Mesenchymal stem cell (in vitro differentiated cells and primary cell): ENCODE data around the gene PABPN1.
A peak's percentile ranks its signal among the peaks of the same experiment; 100 is the strongest.

ENCODE experiments used
- DNase-seq: peaks from one replicate; pipeline ENCODE4 v3.0.0-alpha.2; 2013
- H2AFZ ChIP-seq: one replicate; pipeline ENCODE4 v1.6.1; 2013; ENCODE audit warnings: low read depth, mild to moderate bottlenecking, control low read depth, inconsistent platforms, low read length, moderate library complexity
- H2AK5ac ChIP-seq: 2 replicates; pipeline ENCODE4 v1.6.1; 2013; ENCODE audit warnings: low read length, moderate library complexity, mild to moderate bottlenecking, inconsistent platforms; ENCODE audit not compliant: severe bottlenecking
- H2BK120ac ChIP-seq: one replicate; pipeline ENCODE4 v1.6.1; 2013; ENCODE audit warnings: low read depth, mild to moderate bottlenecking, inconsistent platforms, low read length, moderate library complexity
- H2BK12ac ChIP-seq, 2 experiments: one replicate each; pipeline ENCODE4 v1.6.1; 2013; ENCODE audit warnings: inconsistent platforms in 2 of 2, low read length in 2 of 2, mild to moderate bottlenecking in 2 of 2, moderate library complexity in 2 of 2, control low read depth in 1 of 2
- H2BK15ac ChIP-seq: one replicate; pipeline ENCODE4 v1.6.1; 2013; ENCODE audit warnings: mild to moderate bottlenecking, low read depth, inconsistent platforms; ENCODE audit not compliant: poor library complexity, severe bottlenecking
- H2BK5ac ChIP-seq: 2 replicates; pipeline ENCODE4 v1.6.1; 2013; ENCODE audit warnings: low read depth, mild to moderate bottlenecking, low read length, control low read depth, inconsistent platforms; ENCODE audit not compliant: poor library complexity, severe bottlenecking
- H3K14ac ChIP-seq, 2 experiments: one replicate each; pipeline ENCODE4 v1.6.1; 2013; ENCODE audit warnings: inconsistent platforms in 2 of 2, low read length in 2 of 2, control low read depth in 1 of 2, mild to moderate bottlenecking in 1 of 2, moderate library complexity in 1 of 2
- H3K18ac ChIP-seq, 2 experiments: one replicate each; pipeline ENCODE4 v1.6.1; 2013; ENCODE audit warnings: inconsistent platforms in 2 of 2, low read length in 2 of 2, control low read depth in 1 of 2, low read depth in 1 of 2, mild to moderate bottlenecking in 1 of 2
- H3K23ac ChIP-seq, 2 experiments: one replicate each; pipeline ENCODE4 v1.6.1; 2013; ENCODE audit warnings: inconsistent platforms in 2 of 2, low read length in 2 of 2, mild to moderate bottlenecking in 2 of 2, moderate library complexity in 2 of 2, control low read depth in 1 of 2
- H3K27ac ChIP-seq: 2 replicates; pipeline ENCODE4 v1.5.1; 2013; ENCODE audit warnings: mild to moderate bottlenecking, moderate library complexity, low read length, control low read depth, inconsistent platforms; ENCODE audit not compliant: poor library complexity, severe bottlenecking
- H3K27me3 ChIP-seq, 2 experiments: 2 replicates each; pipeline versions ENCODE4 v1.6.1 to v1.7.0; 2013; ENCODE audit warnings: low read length in 2 of 2, mild to moderate bottlenecking in 2 of 2, moderate library complexity in 2 of 2, control low read depth in 1 of 2, inconsistent platforms in 1 of 2; ENCODE audit not compliant: control insufficient read depth in 1 of 2, insufficient read depth in 1 of 2
- H3K36me3 ChIP-seq, 2 experiments: 2 replicates each; pipeline versions ENCODE4 v1.6.1 to v1.7.0; 2013; ENCODE audit warnings: low read length in 2 of 2, control low read depth in 1 of 2, inconsistent platforms in 1 of 2, low read depth in 1 of 2, mild to moderate bottlenecking in 1 of 2; ENCODE audit not compliant: insufficient read depth in 2 of 2, control insufficient read depth in 1 of 2
- H3K4ac ChIP-seq, 2 experiments: one replicate each; pipeline ENCODE4 v1.6.1; 2013; ENCODE audit warnings: inconsistent platforms in 2 of 2, low read length in 2 of 2, mild to moderate bottlenecking in 2 of 2, moderate library complexity in 2 of 2, control low read depth in 1 of 2, low read depth in 1 of 2
- H3K4me1 ChIP-seq: 2 replicates; pipeline ENCODE4 v1.6.1; 2013; ENCODE audit warnings: low read depth, low read length, control low read depth; ENCODE audit not compliant: control insufficient read depth, insufficient read depth
- H3K4me2 ChIP-seq: 2 replicates; pipeline ENCODE4 v1.6.1; 2013; ENCODE audit warnings: low read length, mild to moderate bottlenecking, inconsistent platforms; ENCODE audit not compliant: poor library complexity, severe bottlenecking
- H3K4me3 ChIP-seq, 2 experiments: 2 replicates each; pipeline versions ENCODE4 v1.5.1 to v1.7.0; 2013; ENCODE audit warnings: low read length in 2 of 2, mild to moderate bottlenecking in 2 of 2, control low read depth in 1 of 2, low read depth in 1 of 2; ENCODE audit not compliant: insufficient read depth in 1 of 2
- H3K79me1 ChIP-seq: replicated peaks from 2 replicates; pipeline ENCODE4 v1.6.1; 2013; ENCODE audit warnings: mild to moderate bottlenecking, control low read depth, low read length, inconsistent platforms; ENCODE audit not compliant: poor library complexity, severe bottlenecking
- H3K9ac ChIP-seq: 2 replicates; pipeline ENCODE4 v1.7.0; 2013; ENCODE audit warnings: mild to moderate bottlenecking, low read length, moderate library complexity
- H3K9me3 ChIP-seq: 2 replicates; pipeline ENCODE4 v1.7.0; 2013; ENCODE audit warnings: mild to moderate bottlenecking, low read length; ENCODE audit not compliant: control insufficient read depth
- H4K8ac ChIP-seq: one replicate; pipeline ENCODE4 v1.6.1; 2013; ENCODE audit warnings: inconsistent platforms, mild to moderate bottlenecking, low read length, moderate library complexity
- H4K91ac ChIP-seq: one replicate; pipeline ENCODE4 v1.6.1; 2013; ENCODE audit warnings: mild to moderate bottlenecking, low read length, inconsistent platforms
- WGBS: methylation state at CpG from one replicate; pipeline ENCODE4 v1.1.7; 2013; ENCODE audit warnings: mixed read lengths; 5-methylcytosine and 5-hydroxymethylcytosine counted together

Gene PABPN1

DNA sequence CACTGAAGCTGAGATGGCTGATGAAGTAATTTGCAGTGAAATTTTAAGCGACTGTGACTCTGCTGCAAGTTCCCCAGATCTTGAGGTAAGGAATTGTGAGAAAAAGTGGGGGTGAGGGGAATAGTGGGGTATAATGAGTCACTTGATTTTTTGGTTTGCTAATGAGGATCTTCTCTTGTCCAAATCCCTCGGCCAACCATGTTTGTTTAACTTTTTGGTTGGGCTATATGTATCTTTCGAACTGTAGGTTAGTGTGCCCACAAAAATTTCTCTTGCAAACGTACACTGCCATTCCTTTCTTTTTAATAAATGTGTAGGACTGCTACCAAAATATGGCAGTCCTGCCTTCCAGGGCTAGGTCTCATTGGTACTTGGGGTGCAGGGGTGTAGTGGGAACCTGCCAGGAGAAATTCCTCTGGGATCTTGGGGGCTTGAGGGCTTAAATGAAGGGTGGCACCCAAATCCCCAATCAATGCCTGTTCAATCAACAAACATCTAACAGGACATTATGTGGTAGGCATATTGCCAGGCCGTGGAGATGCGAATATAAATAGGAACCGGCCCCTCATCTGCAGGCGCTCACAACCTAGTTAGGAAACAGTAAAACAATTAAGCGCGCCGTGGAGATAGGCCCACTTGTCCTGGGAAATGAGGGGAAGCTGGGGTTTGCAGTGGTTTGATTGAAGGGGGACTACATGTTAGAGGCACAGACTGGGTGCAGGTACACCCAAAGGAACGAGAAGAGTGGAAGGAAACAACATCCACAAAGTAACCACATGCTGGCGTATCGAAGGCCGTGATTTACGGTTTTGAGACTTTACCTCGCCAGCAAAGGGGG, 1.3 kb upstream of the PABPN1 start:
- no peaks in the 10 kb centered on the region for H3K9me3 ChIP-seq

DNA sequence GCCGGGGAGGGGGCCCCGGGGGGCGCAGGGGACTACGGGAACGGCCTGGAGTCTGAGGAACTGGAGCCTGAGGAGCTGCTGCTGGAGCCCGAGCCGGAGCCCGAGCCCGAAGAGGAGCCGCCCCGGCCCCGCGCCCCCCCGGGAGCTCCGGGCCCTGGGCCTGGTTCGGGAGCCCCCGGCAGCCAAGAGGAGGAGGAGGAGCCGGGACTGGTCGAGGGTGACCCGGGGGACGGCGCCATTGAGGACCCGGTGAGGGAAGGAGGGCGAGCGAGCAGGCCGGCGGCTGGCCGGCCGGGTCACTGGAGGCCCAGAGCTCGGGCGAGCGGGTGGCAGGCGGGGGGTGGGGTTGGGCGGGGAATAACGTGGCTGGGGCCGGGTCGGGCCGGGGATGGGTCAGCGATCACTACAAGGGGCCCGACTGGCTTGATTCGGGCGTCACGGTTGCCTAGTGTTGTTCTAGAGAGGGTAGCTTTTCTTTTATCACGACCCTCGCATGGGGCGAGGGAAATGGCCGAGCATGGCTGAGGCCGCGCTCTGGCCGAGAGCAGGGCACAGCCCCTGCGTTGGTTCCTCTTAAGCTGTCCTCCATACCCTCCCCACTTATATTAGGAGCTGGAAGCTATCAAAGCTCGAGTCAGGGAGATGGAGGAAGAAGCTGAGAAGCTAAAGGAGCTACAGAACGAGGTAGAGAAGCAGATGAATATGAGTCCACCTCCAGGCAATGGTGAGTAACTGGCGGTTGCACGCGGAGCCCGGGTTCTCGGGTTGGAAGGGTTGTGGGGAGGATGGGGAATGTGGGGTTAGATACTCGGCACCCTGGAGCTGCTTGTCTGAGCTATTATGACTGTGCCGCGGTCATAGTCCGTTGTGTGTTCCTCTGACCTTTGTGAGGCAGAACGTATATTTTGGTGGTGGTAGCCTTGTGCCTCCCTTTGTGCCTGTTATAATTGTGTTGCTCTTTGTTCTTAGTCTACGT, 603 bp downstream of the PABPN1 start:
- H3K27ac ChIP-seq: peak overlapping the region; percentile 79
- peak overlapping the region; percentile 92 to 96 for H3K18ac ChIP-seq
- peak overlapping the region; percentile 89 for H2BK5ac ChIP-seq
- peak overlapping the region; percentile 95 for H2BK15ac ChIP-seq
- H3K36me3 ChIP-seq: peaks cover 36 to 62% of the 10 kb centered on the region in 2 experiments
- peak overlapping the region; percentile 96 for H4K8ac ChIP-seq
- peak overlapping the region; percentile 71 for H3K4me2 ChIP-seq
- H3K23ac ChIP-seq: peak overlapping the region in 1 of 2 experiments; percentile 14
- H3K9ac ChIP-seq: peak overlapping the region; percentile 97
- peaks cover 13% of the 10 kb centered on the region for H3K4me1 ChIP-seq
- H2AK5ac ChIP-seq: peak overlapping the region; percentile 36
- no peaks in the 10 kb centered on the region for H3K27me3 ChIP-seq
- peak overlapping the region; percentile 48 to 50 for H3K14ac ChIP-seq
- peaks cover 12% of the 10 kb centered on the region for H3K79me1 ChIP-seq
- peak overlapping the region; percentile 88 for H2BK120ac ChIP-seq
- H3K9me3 ChIP-seq: no peaks in the 10 kb centered on the region
- DNase-seq: peak; percentile 64
- peak overlapping the region; percentile 75 to 95 for H3K4ac ChIP-seq
- H3K4me3 ChIP-seq: peak overlapping the region; percentile 77 to 93
- H2BK12ac ChIP-seq: no peak overlapping the region
- 0% methylated on average over 48 of the region's 64 CpGs for WGBS
- no peak overlapping the region for H2AFZ ChIP-seq
- H4K91ac ChIP-seq: peak overlapping the region; percentile 87

More for the DNA sequence above, 1.3 kb upstream of the PABPN1 start:
- peaks cover 26 to 58% of the 10 kb centered on the region in 2 experiments for H3K36me3 ChIP-seq
- H3K23ac ChIP-seq: peak overlapping the region in 1 of 2 experiments; percentile 3
- peaks cover 16% of the 10 kb centered on the region for H3K4me1 ChIP-seq
- H3K9ac ChIP-seq: peak overlapping the region; percentile 79
- peak overlapping the region; percentile 27 to 86 for H3K4ac ChIP-seq
- DNase-seq: no peak
- H2BK15ac ChIP-seq: no peak overlapping the region
- peak overlapping the region; percentile 87 for H3K27ac ChIP-seq
- no peak overlapping the region for H2BK5ac ChIP-seq
- WGBS: 98% methylated on average over 17 of the region's 17 CpGs
- no peaks in the 10 kb centered on the region for H3K27me3 ChIP-seq
- H2AK5ac ChIP-seq: peak overlapping the region; percentile 83
- peak overlapping the region; percentile 73 for H2AFZ ChIP-seq
- H4K8ac ChIP-seq: peak overlapping the region; percentile 97
- H4K91ac ChIP-seq: peak overlapping the region; percentile 89
- peak overlapping the region; percentile 68 to 82 for H3K18ac ChIP-seq
- H3K4me3 ChIP-seq: peak overlapping the region in 1 of 2 experiments; percentile 60
- H2BK12ac ChIP-seq: no peak overlapping the region
- H2BK120ac ChIP-seq: no peak overlapping the region
- peaks cover 13% of the 10 kb centered on the region for H3K79me1 ChIP-seq
- no peak overlapping the region for H3K4me2 ChIP-seq
- H3K14ac ChIP-seq: no peak overlapping the region

DNA sequence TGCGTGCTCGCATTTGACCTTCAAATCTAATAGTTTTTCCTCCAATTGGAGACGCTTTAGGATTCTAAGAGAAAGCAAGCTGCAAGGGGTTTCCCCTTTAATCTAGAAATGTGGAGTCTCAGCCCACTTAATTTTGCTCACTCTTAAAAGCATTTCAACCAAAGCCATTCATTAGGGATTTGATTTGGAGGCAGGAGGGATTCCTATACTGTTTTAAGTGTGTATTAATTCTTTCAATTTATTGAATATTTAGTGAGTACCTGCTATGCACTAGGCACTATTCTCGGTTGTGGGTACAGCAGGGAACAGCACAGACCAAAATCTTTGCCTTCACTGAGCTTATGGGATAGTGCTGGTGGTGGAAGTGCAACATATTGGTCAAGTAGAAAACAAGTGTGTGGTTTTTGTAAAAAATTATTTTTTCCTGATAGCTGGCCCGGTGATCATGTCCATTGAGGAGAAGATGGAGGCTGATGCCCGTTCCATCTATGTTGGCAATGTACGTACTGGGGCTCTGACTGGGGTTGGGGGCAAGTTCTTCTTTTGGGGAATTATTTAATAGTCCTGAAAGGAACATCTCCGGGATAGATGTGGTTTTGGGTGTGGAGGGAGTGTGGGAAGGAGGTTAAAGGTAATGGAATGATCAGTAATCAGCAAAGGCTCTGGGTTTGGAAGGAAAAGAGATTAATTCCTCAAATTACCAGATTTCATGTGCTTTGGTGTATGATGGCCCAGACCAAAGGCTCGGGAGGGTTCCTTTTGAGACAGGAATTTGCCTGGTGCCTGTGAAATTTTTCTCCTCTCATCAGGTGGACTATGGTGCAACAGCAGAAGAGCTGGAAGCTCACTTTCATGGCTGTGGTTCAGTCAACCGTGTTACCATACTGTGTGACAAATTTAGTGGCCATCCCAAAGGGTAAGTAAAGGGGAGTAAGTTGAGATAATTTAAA, 1.6 kb downstream of the PABPN1 start:
- H3K18ac ChIP-seq: no peak overlapping the region
- peak overlapping the region; percentile 77 to 93 for H3K4me3 ChIP-seq
- H3K9me3 ChIP-seq: no peaks in the 10 kb centered on the region
- H4K91ac ChIP-seq: no peak overlapping the region
- H3K9ac ChIP-seq: peak overlapping the region; percentile 97
- H2AK5ac ChIP-seq: no peak overlapping the region
- H3K36me3 ChIP-seq: peaks cover 33 to 52% of the 10 kb centered on the region in 2 experiments
- no peak overlapping the region for H2BK15ac ChIP-seq
- no peak overlapping the region for H2BK120ac ChIP-seq
- no peak overlapping the region for H2AFZ ChIP-seq
- H3K4me2 ChIP-seq: peak overlapping the region; percentile 71
- H3K27me3 ChIP-seq: no peaks in the 10 kb centered on the region
- peaks cover 11% of the 10 kb centered on the region for H3K79me1 ChIP-seq
- H3K4ac ChIP-seq: no peak overlapping the region
- H3K4me1 ChIP-seq: peaks cover 13% of the 10 kb centered on the region
- no peak overlapping the region for H4K8ac ChIP-seq
- peak overlapping the region in 1 of 2 experiments; percentile 54 for H3K23ac ChIP-seq
- no peak overlapping the region for H3K27ac ChIP-seq
- DNase-seq: no peak
- H2BK12ac ChIP-seq: no peak overlapping the region
- H2BK5ac ChIP-seq: no peak overlapping the region
- WGBS: 59% methylated on average over 9 of the region's 10 CpGs
- H3K14ac ChIP-seq: no peak overlapping the region
